Activated naive CD8-positive, alpha-beta T cell treated with anti-CD3 and anti-CD28 coated beads, Interleukin-2, amount 10 ng/mL, durations not matched to agents 7 days and 5 days (primary cell): ENCODE measurements around the gene GNG5. TPM values are rescaled to one million over a fixed set of nuclear protein-coding genes. Genes with fewer than 3 reads are reported as not detected.
A peak's percentile ranks its signal among the peaks of the same experiment; 100 is the strongest.

Experiments
- ATAC-seq: fragments of 150-1000 bp; cut with Tn5 transposase; one replicate; pipeline ENCODE4 v1.10.0; 2021; ENCODE audit warnings: low read depth, moderate library complexity
- POLR2A ChIA-PET: fragments of 350-600 bp; sonication (Branson Sonifier 250); formaldehyde crosslinking; loops from one replicate; lab custom pipeline; 2021; ENCODE audit warnings: antibody characterized with exemption; lab: Charles Lee
- DNase-seq: peaks from one replicate; pipeline ENCODE4 v3.0.0; 2021
- H3K27ac Mint-ChIP-seq: one replicate; pipeline ENCODE4 v1.8.0; 2022; ENCODE audit warnings: mild to moderate bottlenecking, mixed read lengths
- H3K27me3 Mint-ChIP-seq: one replicate; pipeline ENCODE4 v1.8.0; 2022; ENCODE audit warnings: mild to moderate bottlenecking, moderate library complexity, mixed read lengths
- H3K36me3 Mint-ChIP-seq: one replicate; pipeline ENCODE4 v1.8.0; 2021; ENCODE audit warnings: mild to moderate bottlenecking, mixed read lengths
- H3K4me1 Mint-ChIP-seq: one replicate; pipeline ENCODE4 v1.8.0; 2021; ENCODE audit warnings: mixed read lengths
- H3K4me3 Mint-ChIP-seq: one replicate; pipeline ENCODE4 v1.8.0; 2022; ENCODE audit warnings: mild to moderate bottlenecking, moderate library complexity, mixed read lengths
- H3K9me3 Mint-ChIP-seq: one replicate; pipeline ENCODE4 v1.8.0; 2021; ENCODE audit warnings: mixed read lengths
- total RNA-seq, 2 experiments: library from RNA; stranded (reverse); gene quantifications; one replicate each; pipeline ENCODE4 v1.2.3, GENCODE V29; 2021

The GNG5 gene
- total RNA-seq, 2 experiments from 2014 or later = 88.0 to 88.4 TPM

GRCh38 chr1:84506729-84507453 is 510 bp upstream of the GNG5 start:
- Mint-ChIP-seq H3K27ac (peak overlapping the region; percentile 100), H3K9me3 (peaks cover 3% of the 10 kb centered on the region), H3K4me3 (peak overlapping the region; percentile 99), H3K27me3 (no peaks in the 10 kb centered on the region), H3K36me3 (peaks cover 22% of the 10 kb centered on the region), H3K4me1 (peaks cover 18% of the 10 kb centered on the region)
- POLR2A ChIA-PET = interaction anchor here (0.5 to 4.4 kb wide), 27 partner anchors 9 to 770 kb away, joined by 3 to 84 read pairs (median 5); partner anchors contain the start of genes BCL10, CTBS, PRKACB and RPF1
- no peak for ATAC-seq
- no peak for DNase-seq

- Mint-ChIP-seq H3K36me3 (peaks cover 30% of the 10 kb centered on the region), H3K9me3 (peaks cover 3% of the 10 kb centered on the region), H3K27ac (peak overlapping the region; percentile 100), H3K27me3 (no peaks in the 10 kb centered on the region), H3K4me3 (peak overlapping the region; percentile 99), H3K4me1 (peaks cover 27% of the 10 kb centered on the region)
- DNase-seq = no peak
- POLR2A ChIA-PET = interaction anchor here (0.7 to 4.4 kb wide), 26 partner anchors 8 to 771 kb away, joined by 3 to 84 read pairs (median 5); partner anchors contain the start of genes BCL10, CTBS, PRKACB and RPF1
- peak; percentile 28 for ATAC-seq
Measured at GRCh38 chr1:84505493-84506001, 834 bp downstream of the GNG5 start.

- H3K4me3 Mint-ChIP-seq = peak overlapping the region; percentile 99
- peaks cover 28% of the 10 kb centered on the region for H3K4me1 Mint-ChIP-seq
- POLR2A ChIA-PET = interaction anchor here (0.9 to 4.4 kb wide), 8 partner anchors 11 to 360 kb away, joined by 3 to 84 read pairs (median 7); partner anchors contain the start of genes CTBS, PRKACB and RPF1
- H3K27me3 Mint-ChIP-seq = no peaks in the 10 kb centered on the region
- peaks cover 3% of the 10 kb centered on the region for H3K9me3 Mint-ChIP-seq
- peaks cover 28% of the 10 kb centered on the region for H3K36me3 Mint-ChIP-seq
- peak overlapping the region; percentile 97 for H3K27ac Mint-ChIP-seq
- ATAC-seq (no peak), DNase-seq (no peak)
Measured at GRCh38 chr1:84504580-84505492, 1.5 kb downstream of the GNG5 start.

DNA sequence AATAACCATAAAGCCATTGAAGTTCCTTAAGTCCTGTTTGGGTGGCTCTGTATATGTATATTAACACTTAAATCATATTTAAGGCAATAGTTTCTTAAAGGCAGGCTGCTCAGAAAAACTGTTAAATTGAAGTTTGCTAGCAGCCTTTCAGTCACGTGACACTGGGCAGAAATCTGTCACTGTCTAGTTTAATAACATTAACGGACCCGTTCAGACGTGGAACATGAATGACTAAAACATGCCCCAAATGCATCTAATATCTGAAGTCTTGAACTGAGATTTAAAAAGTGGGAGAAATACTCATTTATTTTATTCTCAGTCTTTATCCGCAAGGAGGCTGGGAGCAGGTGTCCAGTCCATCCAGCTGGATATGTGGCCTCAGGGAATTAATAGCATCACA is 3.5 kb downstream of the GNG5 start:
- peaks cover 19% of the 10 kb centered on the region for H3K36me3 Mint-ChIP-seq
- H3K4me1 Mint-ChIP-seq = peaks cover 32% of the 10 kb centered on the region
- ATAC-seq = no peak
- POLR2A ChIA-PET = interaction anchor here (2.0 to 4.4 kb wide), 2 partner anchors 24 to 70 kb away, joined by 7 to 42 read pairs; partner anchors contain the start of genes CTBS and RPF1
- H3K9me3 Mint-ChIP-seq = no peaks in the 10 kb centered on the region
- H3K27ac Mint-ChIP-seq = no peak overlapping the region
- H3K27me3 Mint-ChIP-seq = no peaks in the 10 kb centered on the region
- no peak overlapping the region for H3K4me3 Mint-ChIP-seq
- no peak for DNase-seq

- Mint-ChIP-seq H3K4me3 (peak overlapping the region; percentile 27), H3K27ac (peak overlapping the region; percentile 33), H3K27me3 (no peaks in the 10 kb centered on the region), H3K4me1 (peaks cover 18% of the 10 kb centered on the region), H3K9me3 (no peaks in the 10 kb centered on the region), H3K36me3 (peaks cover 29% of the 10 kb centered on the region)
- DNase-seq (no peak), ATAC-seq (peak; percentile 66)
- POLR2A ChIA-PET = interaction anchor here (0.7 to 1.2 kb wide), 2 partner anchors 8 to 17 kb away, joined by 3 to 5 read pairs; partner anchors contain the start of genes GNG5 and SPATA1
Measured at GRCh38 chr1:84497631-84498275, 8.6 kb downstream of the GNG5 start.

DNA sequence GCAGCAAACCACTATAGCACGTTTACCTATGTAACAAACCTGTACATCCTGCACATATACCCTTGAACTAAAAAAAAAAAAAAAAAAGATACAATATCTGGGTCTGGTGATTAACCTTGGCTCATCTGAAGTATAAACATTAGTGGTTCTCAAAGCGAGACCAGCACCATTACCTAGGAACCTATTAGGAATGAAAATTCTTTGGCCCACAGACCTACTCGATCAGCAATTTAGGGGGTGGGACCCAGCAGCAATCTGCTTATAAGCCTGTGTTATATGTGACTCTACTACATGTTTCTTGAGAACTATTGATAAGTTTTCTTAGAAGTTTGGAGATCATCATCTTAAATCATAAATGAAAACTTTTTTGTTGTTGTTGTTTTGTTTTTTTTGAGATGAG is 9.9 kb downstream of the GNG5 start:
- Mint-ChIP-seq H3K27ac (no peak overlapping the region), H3K36me3 (peaks cover 26% of the 10 kb centered on the region), H3K27me3 (no peaks in the 10 kb centered on the region), H3K4me1 (peaks cover 18% of the 10 kb centered on the region), H3K4me3 (no peak overlapping the region), H3K9me3 (no peaks in the 10 kb centered on the region)
- DNase-seq (no peak), ATAC-seq (no peak)
- POLR2A ChIA-PET = interaction anchor here (1.5 kb wide), 1 partner anchor 10 kb away, joined by 4 read pairs; the partner anchor contains the start of genes GNG5 and SPATA1

GRCh38 chr1:84493747-84494146 is 12.6 kb downstream of the GNG5 start:
- DNase-seq (no peak), ATAC-seq (no peak)

GRCh38 chr1:84492726-84493125 is 13.7 kb downstream of the GNG5 start:
- Mint-ChIP-seq H3K4me3 (no peak overlapping the region), H3K27ac (no peak overlapping the region), H3K9me3 (no peaks in the 10 kb centered on the region), H3K27me3 (no peaks in the 10 kb centered on the region), H3K4me1 (peaks cover 8% of the 10 kb centered on the region), H3K36me3 (peaks cover 28% of the 10 kb centered on the region)
- POLR2A ChIA-PET = no interaction called here
- no peak for DNase-seq
- no peak for ATAC-seq

More at GRCh38 chr1:84493747-84494146, 12.6 kb downstream of the GNG5 start:
- Mint-ChIP-seq H3K9me3 (no peaks in the 10 kb centered on the region), H3K36me3 (peaks cover 35% of the 10 kb centered on the region), H3K27ac (no peak overlapping the region), H3K4me1 (peaks cover 15% of the 10 kb centered on the region), H3K4me3 (no peak overlapping the region), H3K27me3 (no peaks in the 10 kb centered on the region)
- POLR2A ChIA-PET = no interaction called here

DNA sequence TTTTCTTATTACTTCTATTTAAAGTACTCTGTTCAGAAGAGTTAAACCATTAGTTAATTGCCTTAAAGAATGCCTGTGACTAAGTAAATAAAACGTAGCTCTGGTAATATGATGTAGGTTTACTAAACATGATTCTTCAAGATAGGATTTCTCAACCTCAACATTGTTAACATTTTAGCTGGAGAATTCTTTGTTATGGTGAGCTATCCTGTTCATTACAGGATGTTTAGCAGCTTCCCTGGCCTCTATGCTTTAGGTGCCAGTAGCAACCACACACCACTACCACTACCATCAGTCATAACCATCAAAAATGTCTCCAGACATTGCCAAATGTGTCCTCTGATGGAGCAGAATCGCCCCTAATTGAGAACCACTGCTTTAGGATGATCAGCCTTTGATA is 16.6 kb downstream of the GNG5 start:
- H3K4me1 Mint-ChIP-seq = peaks cover 14% of the 10 kb centered on the region
- POLR2A ChIA-PET = interaction anchor here (1.3 to 1.9 kb wide), 2 partner anchors 9 to 84 kb away, joined by 5 to 7 read pairs; partner anchors contain the start of gene CTBS
- H3K27ac Mint-ChIP-seq = no peak overlapping the region
- H3K9me3 Mint-ChIP-seq = no peaks in the 10 kb centered on the region
- H3K4me3 Mint-ChIP-seq = no peak overlapping the region
- no peak for ATAC-seq
- H3K27me3 Mint-ChIP-seq = no peaks in the 10 kb centered on the region
- H3K36me3 Mint-ChIP-seq = peaks cover 38% of the 10 kb centered on the region
- no peak for DNase-seq

- ATAC-seq (no peak), DNase-seq (no peak)
- Mint-ChIP-seq H3K4me3 (no peak overlapping the region), H3K36me3 (peaks cover 51% of the 10 kb centered on the region), H3K27me3 (no peaks in the 10 kb centered on the region), H3K9me3 (no peaks in the 10 kb centered on the region), H3K4me1 (peaks cover 14% of the 10 kb centered on the region), H3K27ac (no peak overlapping the region)
- POLR2A ChIA-PET = no interaction called here
Measured at GRCh38 chr1:84488107-84488506, 18.3 kb downstream of the GNG5 start.

DNA sequence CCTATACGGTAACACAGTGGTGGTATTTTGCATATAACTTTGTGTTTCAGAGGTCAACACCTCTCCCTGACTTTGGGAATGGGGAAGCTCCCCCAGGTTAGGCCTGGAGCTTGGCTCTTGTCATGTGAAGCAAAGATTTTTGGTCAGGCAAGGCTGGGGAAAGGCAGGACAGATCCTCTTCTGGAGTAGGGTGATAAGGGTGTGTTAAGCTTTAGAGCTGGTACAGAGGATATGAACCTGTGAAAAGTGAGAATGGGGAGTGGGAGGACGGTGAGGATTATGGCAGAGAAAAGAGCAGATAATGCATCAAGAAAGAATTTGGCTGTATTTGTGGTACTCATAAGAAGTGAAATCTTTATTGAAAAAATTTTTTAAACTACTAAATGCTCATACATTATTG is 25.1 kb downstream of the GNG5 start:
- Mint-ChIP-seq H3K4me1 (peaks cover 21% of the 10 kb centered on the region), H3K27ac (no peak overlapping the region), H3K9me3 (peaks cover 11% of the 10 kb centered on the region), H3K4me3 (peak overlapping the region; percentile 39), H3K27me3 (peaks cover 11% of the 10 kb centered on the region), H3K36me3 (peaks cover 46% of the 10 kb centered on the region)
- DNase-seq = no peak
- ATAC-seq = no peak
- POLR2A ChIA-PET = interaction anchor here (1.7 to 2.0 kb wide), 2 partner anchors 25 to 93 kb away, joined by 6 to 9 read pairs; partner anchors contain the start of genes CTBS, GNG5 and SPATA1

GRCh38 chr1:84480650-84481049 is 25.7 kb downstream of the GNG5 start:
- POLR2A ChIA-PET = interaction anchor here (0.6 to 3.0 kb wide), 4 partner anchors 9 to 93 kb away, joined by 3 to 42 read pairs (median 7); partner anchors contain the start of genes CTBS, GNG5 and SPATA1
- Mint-ChIP-seq H3K4me1 (peaks cover 21% of the 10 kb centered on the region), H3K27me3 (peaks cover 15% of the 10 kb centered on the region), H3K4me3 (peak overlapping the region; percentile 50), H3K27ac (no peak overlapping the region), H3K36me3 (peaks cover 40% of the 10 kb centered on the region), H3K9me3 (peaks cover 11% of the 10 kb centered on the region)
- DNase-seq (no peak), ATAC-seq (no peak)
